Activated CD4-positive, alpha-beta T cell treated with anti-CD3 and anti-CD28 coated beads, Interleukin-10, Interleukin-2, amounts not matched to agents 100 ng/mL and 50 ng/mL, durations not matched to agents 16 hours and 8 hours (primary cell): ENCODE results near the gene TLR3.
"Not testable (repeated sequence)": the region's sequence is repeated elsewhere in the genome, so short reads cannot be mapped to it uniquely, and the experiment has no call there.

Experiments used
- DNase-seq: peaks from one replicate; pipeline ENCODE4 v3.0.0-alpha.2; 2020

TLR3 gene

GRCh38 chr4:186068581-186069348, at the start of gene TLR3:
TSS of gene TLR3 (plus strand) at chr4:186069156. CDS start at chr4:186076620, 7,464 bp downstream.
- peak; percentile 13 for DNase-seq

GRCh38 chr4:186019269-186019668, 49.7 kb upstream of the TLR3 start:
- DNase-seq = no peak

- DNase-seq = no peak
These were observed 48.7 kb upstream of the TLR3 start for GRCh38 chr4:186020106-186020792.

GRCh38 chr4:186020793-186021407, 48.1 kb upstream of the TLR3 start:
- DNase-seq = no peak

GRCh38 chr4:186021461-186022167, 47.3 kb upstream of the TLR3 start:
- no peak for DNase-seq

GRCh38 chr4:186023975-186024374, 45.0 kb upstream of the TLR3 start:
- no peak for DNase-seq

- DNase-seq = no peak
These were observed 44.1 kb upstream of the TLR3 start for GRCh38 chr4:186024637-186025407.

- DNase-seq = no peak
These were observed 43.6 kb upstream of the TLR3 start for GRCh38 chr4:186025408-186025690.

GRCh38 chr4:186027405-186027804, 41.6 kb upstream of the TLR3 start:
- DNase-seq = no peak

GRCh38 chr4:186029571-186030398, 39.2 kb upstream of the TLR3 start:
- DNase-seq = no peak

- no peak for DNase-seq
These were observed 38.6 kb upstream of the TLR3 start for GRCh38 chr4:186030399-186030775.

- no peak for DNase-seq
These were observed 38.2 kb upstream of the TLR3 start for GRCh38 chr4:186030795-186031194.

- DNase-seq = no peak
These were observed 36.7 kb upstream of the TLR3 start for GRCh38 chr4:186032259-186032658.

- no peak for DNase-seq
These were observed 35.9 kb upstream of the TLR3 start for GRCh38 chr4:186033027-186033426.

GRCh38 chr4:186034613-186035012, 34.3 kb upstream of the TLR3 start:
- not testable (repeated sequence) for DNase-seq

- DNase-seq = no peak
These were observed 31.9 kb upstream of the TLR3 start for GRCh38 chr4:186036976-186037581.

- peak; percentile 55 for DNase-seq
These were observed 31.0 kb upstream of the TLR3 start for GRCh38 chr4:186037692-186038658.

- no peak for DNase-seq
These were observed 29.3 kb upstream of the TLR3 start for GRCh38 chr4:186039697-186040096.

GRCh38 chr4:186040316-186040715, 28.6 kb upstream of the TLR3 start:
- no peak for DNase-seq

- DNase-seq = not testable (repeated sequence)
These were observed 21.5 kb upstream of the TLR3 start for GRCh38 chr4:186047501-186047900.
